NCI-H2029 (cell line): ENCODE data around the gene CCDC144A.
"Not testable (repeated sequence)": the region's sequence is repeated elsewhere in the genome, so short reads cannot be mapped to it uniquely, and the experiment has no call there.

ENCODE experiments used
- DNase-seq: peaks from one replicate; lab custom pipeline; 2025; lab: John Stamatoyannopoulos, UW

The CCDC144A gene

DNA sequence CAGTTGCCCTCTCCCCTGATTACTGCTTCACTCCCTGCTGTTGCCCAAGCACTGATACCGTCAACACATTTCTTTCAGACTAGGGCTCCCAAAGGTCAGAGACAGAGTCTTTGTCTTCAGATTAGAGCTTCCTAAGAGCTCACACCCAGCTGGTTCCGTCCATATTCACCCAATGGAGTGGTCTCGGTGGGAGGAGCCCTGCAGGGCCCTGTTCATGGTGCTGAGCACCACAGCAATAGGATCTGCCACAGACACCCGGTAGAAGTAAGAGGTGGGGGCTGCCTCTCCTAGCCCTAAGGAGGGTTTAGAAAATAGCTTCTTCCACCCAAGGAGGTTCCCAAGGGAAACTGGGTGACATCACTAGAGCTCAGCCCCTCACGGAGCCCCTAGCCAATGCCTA, 128.3 kb downstream of the CCDC144A start:
- no peak for DNase-seq

DNA sequence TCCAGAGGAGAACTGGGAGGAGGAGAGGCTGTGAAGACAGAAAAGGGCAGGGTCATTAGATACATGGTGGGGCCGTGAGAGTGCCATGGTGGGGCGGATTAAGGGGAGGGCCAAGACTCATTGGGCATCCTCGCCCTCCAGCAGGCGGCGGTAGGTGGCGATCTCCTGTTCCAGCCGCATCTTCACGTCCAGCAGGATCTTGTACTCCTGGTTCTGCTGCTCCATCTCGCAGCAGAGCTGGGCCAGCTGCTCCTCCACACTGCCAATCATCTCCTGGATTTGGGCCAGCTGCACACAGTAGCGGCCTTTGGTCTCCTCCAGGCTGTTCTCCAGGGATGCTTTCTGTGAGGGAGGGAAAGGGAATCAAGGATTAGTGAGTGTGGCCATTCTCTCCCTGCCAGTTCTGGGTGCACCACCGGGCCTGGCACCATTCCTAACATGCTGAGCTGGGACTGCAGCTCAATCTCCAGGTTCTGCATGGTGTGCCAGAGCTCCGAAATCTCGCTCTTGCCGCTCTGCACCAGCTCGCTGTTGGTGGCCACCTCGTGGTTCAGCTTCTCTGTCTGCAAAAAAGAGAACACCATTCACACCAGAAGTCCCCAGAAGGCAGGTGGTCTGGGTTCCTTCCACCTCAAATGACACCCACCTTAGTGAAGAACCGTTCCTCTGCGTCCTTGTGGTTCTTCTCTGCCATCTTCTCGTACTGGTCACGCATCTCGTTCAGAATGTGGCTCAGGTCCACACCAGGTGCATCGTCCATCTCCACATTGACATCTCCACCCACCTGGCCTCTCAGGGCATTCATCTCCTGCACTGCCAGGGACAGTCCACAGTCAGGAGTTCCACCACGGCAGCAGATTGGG, 129.0 kb downstream of the CCDC144A start:
- no peak for DNase-seq

DNA sequence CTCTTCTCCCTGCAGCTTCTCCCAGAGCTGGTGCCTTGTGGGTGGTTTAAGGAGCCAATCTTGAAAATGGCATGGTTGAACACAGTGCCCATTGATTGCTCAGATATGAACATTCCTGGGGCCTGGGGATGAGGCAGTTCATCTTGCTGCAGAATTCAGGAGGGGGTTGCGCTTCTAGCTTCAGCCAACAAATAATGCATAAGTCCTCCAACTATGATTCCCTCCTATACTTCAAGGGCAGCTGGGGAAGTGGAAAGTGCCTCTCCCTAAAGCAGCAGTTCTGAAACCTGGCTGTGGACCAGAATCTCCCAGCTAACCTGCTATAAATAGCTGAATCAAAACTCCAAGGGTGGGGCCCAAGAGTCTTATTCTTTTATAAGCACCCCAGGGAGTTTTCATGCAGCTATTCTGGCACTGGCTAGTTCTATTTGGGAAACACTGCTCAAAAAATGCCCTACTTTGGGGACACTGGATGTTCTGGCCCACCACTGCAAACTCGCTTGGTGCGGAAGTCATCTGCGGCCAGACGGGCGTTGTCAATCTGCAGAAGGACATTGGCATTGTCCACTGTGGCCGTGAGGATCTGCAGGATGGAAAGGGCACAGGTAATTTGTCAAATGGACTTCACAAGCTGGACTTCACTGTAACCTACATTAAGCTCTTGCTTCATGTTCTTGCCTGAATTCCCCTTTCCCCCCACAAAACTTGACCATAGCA, 130.3 kb downstream of the CCDC144A start:
- DNase-seq = no peak

DNA sequence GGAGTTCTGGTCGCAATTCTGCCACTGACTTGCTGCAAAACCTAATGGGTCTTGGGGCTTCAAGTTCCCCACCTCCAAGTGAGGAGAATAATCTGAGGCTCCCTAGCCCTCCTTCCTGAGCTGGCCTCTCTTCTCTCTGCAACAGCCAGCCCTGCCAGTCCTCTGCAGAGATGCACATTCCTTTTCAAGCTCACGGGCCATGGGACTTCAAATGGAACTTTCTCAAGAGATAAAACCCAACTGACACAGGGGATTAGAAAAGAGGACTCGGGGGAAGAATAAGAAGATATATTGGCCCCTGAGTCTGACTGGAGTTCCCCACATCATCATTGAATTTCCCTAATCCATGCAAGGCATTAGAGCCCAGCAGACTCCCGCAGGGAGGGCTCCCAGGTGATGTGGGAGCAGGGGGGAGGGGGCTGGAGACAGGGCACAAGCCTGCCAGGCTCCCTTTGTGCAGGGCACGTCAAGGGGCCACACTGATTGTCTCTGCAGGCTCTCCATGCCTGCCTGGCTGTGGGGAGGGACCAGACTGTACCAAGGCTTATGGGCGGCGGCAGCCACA, 131.0 kb downstream of the CCDC144A start:
- no peak for DNase-seq

DNA sequence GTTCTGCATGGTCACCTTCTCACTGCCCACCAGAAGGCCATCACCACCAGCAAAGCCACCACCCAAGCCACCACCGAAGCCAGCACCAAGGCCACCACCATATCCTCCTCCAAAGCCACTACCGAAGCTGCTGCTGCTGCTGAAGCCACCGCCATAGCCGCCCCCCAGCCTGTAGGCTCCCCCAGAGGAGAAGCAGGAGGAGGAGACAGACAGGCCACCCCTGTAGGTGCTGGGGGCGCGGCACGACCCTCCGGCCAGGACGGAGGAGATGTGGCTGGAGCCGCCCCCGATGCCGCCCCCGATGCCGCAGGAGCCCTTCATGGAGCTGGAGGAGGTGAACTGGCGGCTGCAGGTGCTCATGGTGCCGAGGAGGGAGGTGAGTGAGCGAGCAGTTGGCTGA, 132.1 kb downstream of the CCDC144A start:
- DNase-seq = not testable (repeated sequence)

DNA sequence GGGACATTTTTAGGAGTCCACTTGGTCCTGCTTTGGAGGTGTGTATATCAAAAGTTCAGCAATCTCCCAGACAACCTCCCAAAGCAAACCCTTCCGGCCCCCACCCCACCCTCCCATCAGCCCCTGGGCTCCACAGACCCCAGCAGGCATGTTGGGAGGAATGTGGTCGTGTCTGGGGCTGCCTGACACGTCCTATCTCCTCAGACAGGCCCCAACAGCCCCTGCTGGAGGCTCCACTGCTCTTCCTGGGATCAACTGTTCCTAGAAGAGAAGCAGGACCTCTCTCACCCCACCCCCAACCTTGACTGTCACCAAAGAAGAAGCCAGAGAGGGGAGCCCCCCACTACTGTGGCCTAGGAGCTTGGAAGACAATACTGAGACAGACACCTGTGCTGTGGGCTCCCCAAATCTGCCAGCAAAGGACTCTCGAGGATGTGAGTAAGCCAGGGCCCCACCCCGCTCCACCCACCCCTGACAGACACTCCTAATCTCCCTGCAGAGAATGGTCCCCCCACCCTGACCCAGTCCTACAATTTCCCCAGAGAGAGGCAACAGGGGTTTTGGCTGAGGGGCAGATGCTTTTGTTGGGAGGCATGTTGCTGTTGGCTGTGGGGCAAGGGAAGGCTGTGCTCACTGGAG, 133.8 kb downstream of the CCDC144A start:
- not testable (repeated sequence) for DNase-seq
